NCI-H1092 (cell line): ENCODE results near the gene PTPRG.

Experiments used
- DNase-seq: peaks from one replicate; lab custom pipeline; 2025; lab: John Stamatoyannopoulos, UW

The PTPRG gene

DNA sequence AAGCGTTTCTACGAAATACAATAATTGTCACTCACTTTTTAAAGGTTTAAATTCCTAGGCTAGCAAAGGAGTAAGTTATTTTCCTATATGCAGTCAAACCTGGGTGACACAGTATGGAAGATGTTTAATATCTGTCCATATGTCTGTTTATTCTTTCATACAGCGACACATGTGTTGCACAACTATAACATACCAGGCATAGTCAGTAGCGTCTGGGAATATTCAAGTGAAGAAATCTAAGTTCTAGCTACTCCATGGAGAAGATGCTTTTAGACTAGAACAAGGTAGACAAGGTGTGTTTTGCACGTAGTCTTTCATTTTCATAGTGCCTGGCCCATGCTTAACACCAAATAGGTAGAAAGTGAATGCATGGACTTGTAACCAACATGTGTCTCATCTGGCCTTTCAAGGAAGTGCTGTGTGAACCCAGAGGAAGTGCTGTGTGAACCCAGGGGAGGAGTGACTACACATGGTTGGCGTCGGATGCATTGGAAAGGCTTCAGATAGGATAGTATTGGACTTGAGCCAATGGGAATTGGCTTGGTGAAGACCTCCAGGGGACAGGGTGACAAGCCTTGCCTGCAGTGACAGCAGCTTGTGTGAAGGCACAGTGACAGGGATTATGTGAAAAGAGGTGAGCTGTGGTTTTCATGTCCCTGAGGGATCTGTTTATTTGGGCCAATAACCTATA is 267.0 kb downstream of the PTPRG start:
- no peak for DNase-seq

DNA sequence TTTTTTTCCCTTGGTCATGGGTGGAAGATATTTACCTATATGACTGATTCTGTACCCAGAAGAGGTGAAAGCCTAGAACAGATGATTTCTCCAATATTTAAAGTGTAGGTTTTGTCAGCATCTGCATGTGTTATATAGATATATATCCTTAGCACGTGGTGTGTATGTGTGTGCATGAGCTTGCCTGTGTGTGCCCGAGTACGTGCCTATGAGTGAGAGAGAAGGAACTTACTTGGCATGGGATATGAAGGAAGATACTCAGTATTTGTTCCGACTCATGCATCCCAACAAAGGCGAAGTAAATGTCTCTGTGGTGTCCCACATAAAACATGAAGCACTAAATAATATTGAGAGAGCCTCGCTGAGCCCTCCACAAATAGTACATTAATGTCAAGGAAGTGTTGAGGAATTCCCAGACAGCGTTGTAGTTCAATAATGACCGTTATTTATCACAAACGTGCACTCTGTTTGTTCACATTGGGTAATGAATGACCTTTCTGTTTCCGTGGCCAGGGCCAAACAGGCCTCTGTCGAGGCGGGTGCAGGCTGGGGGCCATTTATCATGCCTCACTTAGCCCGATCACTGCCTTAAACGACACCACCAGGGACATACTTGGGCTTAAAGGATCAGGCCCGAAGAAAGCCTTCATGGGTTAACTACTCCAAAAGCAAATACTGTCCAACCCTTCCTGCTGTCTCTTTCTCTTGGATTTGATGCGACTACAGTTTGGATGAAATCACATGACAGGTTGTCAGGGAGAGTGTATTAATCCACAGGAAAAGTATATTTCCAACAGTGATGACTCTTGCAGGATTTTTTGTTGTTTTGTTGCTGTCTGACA is 267.7 kb downstream of the PTPRG start:
- DNase-seq, result no peak

GRCh38 chr3:61829722-61830350 is 268.5 kb downstream of the PTPRG start:
- no peak for DNase-seq

DNA sequence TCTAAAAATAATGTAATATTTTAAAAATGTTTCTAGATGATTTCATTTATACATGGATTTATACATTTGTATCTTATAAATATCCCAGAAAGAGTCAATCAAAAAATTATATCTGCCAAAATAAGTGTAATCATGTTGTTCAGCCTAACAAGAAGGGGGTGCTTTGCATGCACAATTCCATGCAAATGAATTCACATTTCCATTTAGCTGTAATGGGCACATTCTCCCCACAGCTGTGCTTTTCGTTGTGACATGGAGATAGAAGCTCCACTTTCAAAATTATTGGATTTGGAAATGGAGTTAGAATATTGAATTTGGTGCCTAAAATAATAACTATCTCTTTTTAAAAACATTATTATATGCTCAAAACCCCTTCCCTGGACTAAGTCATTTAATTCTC is 270.6 kb downstream of the PTPRG start:
- DNase-seq, result no peak

- DNase-seq, result no peak
Measured at GRCh38 chr3:61832375-61833229, 271.2 kb downstream of the PTPRG start.

DNA sequence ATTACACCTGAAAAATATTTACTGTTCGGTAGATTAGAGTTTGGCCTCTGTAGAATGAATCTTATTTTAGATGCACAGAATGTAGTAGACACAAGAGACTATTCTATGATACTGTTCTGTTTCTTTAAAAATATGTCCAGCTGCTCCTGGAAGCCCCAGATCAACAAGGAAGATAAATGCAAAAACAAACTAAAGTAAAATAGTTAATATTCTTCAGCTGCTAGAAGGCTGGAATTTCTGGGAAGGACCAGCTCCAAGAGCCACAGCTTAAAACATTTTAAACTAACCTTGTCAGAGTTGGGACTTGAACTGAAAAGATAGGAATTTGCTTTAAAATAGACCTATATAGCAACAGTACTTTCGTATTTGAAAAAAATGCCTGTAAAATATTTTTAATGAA is 277.9 kb downstream of the PTPRG start:
- DNase-seq, result no peak

DNA sequence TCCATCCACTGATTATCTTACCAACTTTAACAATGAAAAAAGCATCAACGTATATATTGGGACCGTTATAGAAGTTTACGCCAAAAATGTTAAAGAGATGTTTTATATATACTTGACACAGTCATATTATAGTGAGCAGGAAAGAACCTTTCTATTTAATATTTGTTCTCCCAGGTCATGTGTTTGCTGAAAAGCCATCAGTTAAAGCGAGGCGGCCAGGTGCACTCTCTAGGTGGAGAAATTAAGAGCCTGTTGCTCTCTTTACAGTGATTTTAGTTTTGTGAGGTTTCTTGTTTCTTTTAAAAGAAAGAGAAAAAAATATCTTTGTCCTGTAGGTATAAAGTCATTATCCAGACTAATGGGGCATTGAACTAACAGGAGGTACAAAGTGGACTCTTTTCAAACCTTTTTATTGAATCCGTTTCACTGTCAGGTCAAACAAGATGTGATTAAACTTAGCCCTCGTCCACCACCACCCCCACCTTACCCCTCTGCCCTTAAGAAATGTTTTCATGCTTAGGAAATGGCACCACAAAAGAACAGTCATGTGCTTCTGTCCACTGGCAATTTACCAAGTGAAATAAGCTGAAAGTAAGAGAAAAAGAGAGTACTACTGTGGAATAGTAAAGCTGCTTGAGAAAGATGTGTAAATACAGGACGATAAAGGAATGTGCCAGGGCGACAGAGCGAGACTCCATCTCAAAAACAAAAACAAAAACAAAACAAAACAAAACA is 279.9 kb downstream of the PTPRG start:
- no peak for DNase-seq

DNA sequence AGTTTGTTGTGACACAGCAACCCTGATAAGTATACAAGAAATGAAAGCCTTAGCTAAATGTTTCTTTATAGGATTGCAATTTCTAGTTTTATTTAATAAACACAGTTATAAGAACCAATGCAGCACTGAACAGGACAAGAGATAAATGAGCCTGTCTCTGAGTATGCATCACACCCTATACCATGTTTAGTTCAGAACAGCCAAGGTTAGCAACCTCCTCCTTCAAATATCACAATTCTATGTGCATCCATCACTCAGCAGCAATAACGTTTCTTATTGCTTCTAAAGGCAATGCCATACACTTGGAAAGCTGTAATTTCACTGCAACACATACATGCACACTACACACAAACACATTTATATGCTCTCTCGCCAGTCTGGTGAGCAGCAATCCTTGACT is 280.6 kb downstream of the PTPRG start:
- no peak for DNase-seq

GRCh38 chr3:61844346-61844745 is 283.0 kb downstream of the PTPRG start:
- no peak for DNase-seq

- no peak for DNase-seq
Measured at GRCh38 chr3:61846488-61846887, 285.1 kb downstream of the PTPRG start.

GRCh38 chr3:61847784-61848462 is 286.6 kb downstream of the PTPRG start:
- DNase-seq, result no peak

GRCh38 chr3:61848885-61849284 is 287.5 kb downstream of the PTPRG start:
- DNase-seq, result no peak

- DNase-seq, result no peak
Measured at GRCh38 chr3:61853912-61854311, 292.5 kb downstream of the PTPRG start.

DNA sequence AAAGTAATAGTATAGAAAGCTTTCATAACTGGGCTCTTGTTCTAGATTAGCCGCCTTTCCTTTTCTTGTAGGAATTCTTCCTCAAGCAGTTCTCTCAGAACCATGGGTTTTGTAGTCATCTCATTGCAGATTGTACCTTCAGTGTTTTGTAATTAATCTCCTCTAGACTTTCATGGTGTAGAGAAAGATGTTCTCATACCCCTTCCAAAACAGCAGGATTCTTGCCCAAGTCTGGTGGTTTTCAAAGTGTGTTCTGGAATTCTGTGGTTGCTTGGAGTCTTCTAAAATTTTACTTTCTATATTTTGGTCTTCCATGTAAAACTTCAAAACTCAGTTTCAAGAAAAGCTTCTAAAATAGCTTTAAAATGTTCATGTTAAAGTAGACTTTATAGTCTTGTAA is 293.8 kb downstream of the PTPRG start:
- DNase-seq, result no peak

DNA sequence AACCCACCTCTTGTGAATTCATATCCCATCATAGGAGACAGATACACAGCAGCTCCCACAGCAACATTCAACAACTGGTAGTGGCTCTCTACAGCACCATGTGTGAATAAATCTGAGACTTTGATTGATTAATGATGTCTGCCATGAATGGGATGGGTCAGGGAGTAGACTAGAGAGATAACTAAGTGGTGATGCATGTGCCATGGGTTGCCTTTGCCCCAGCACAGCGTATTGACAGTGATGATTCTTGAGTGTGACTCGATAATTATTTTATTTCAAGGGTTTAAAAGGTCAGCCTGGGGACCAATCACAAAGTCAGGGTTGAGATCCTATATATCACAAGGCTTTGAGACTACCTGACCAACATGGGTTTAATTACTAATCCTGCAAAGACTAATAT is 295.9 kb downstream of the PTPRG start:
- no peak for DNase-seq

- no peak for DNase-seq
Measured at GRCh38 chr3:61858054-61858453, 296.7 kb downstream of the PTPRG start.

GRCh38 chr3:61861410-61861809 is 300.0 kb downstream of the PTPRG start:
- DNase-seq, result no peak

DNA sequence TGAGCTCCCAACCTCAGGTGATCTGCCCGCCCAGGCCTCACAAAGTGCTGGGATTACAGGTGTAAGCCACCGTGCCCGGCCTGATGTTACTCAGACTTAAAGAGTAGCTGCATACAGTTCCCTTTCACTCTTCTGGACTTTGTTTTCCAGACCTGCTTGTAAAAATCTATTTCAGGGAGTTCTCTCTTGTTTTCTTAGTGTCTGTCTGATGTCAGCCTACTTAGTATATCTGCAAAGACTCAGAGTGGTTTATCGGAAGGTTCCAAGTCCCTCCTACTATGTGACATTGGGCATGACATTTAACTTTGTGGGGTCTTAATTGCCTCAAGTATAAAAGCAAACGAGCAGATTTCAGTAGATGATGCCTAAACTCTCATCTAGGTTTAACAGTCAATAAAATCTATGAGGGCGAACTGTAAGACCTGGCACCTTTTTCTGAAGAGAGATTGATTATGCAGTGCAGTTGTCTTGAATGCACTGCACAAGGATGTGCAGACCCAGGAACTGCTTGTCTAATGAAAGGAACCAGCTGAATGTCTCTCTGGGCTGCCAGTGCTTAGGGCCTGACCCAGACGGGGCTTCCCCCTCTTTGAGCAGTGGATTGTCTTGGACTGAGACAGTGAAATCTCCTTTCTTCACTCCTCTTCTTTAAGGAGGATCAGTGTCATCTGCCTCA is 301.4 kb downstream of the PTPRG start:
- no peak for DNase-seq

DNA sequence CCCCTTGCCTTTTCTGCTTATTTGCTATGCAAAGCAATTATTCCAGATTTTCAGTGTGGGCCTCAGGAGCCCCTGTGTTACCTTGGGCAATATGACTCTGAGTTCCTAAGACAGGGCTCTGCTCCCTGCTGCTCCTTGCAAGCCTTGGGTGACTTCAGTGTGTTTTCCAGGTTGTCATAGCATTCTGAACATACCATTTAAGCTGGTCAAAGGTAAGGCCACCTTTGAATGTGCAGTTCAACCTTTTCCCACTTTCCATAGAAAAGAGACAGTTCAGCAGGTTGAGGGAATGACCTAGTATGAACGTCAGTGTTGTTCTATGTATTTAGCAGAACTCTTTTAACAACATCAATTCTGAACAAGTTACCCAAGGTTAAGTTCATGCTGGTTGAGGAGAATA is 302.2 kb downstream of the PTPRG start:
- DNase-seq, result no peak

- no peak for DNase-seq
Measured at GRCh38 chr3:61864886-61865285, 303.5 kb downstream of the PTPRG start.
